ENCODE data around the gene GFOD1.
"Not testable (repeated sequence)": the region's sequence is repeated elsewhere in the genome, so short reads cannot be mapped to it uniquely, and the experiment has no call there.

GFOD1 gene

GRCh38 chr6:13348334-13349113 lies 138.9 kb downstream of the GFOD1 start:
- DNase-seq: no peak

GRCh38 chr6:13346245-13346644 lies 141.2 kb downstream of the GFOD1 start:
- DNase-seq: no peak

GRCh38 chr6:13342414-13343019 lies 144.9 kb downstream of the GFOD1 start:
- no peak for DNase-seq

- no peak for DNase-seq
Measured at GRCh38 chr6:13339863-13340630, 147.4 kb downstream of the GFOD1 start.

GRCh38 chr6:13338038-13338437 lies 149.4 kb downstream of the GFOD1 start:
- DNase-seq: no peak

- peak; percentile 59 for DNase-seq
Measured at GRCh38 chr6:13336553-13336952, 150.8 kb downstream of the GFOD1 start.

- no peak for DNase-seq
Measured at GRCh38 chr6:13334953-13335352, 152.4 kb downstream of the GFOD1 start.

- DNase-seq: no peak
Measured at GRCh38 chr6:13332349-13332706, 155.1 kb downstream of the GFOD1 start.

GRCh38 chr6:13331516-13332348 lies 155.7 kb downstream of the GFOD1 start:
- no peak for DNase-seq

- no peak for DNase-seq
Measured at GRCh38 chr6:13328875-13329183, 158.6 kb downstream of the GFOD1 start.

GRCh38 chr6:13328076-13328874 lies 159.1 kb downstream of the GFOD1 start, which contains the start of gene TBC1D7:
Gene TBC1D7 (minus strand): TSS chr6:13328537. CDS start chr6:13326898, 1,639 bp downstream.
- DNase-seq: peak; percentile 91

GRCh38 chr6:13327691-13328075 lies 159.7 kb downstream of the GFOD1 start:
- no peak for DNase-seq

GRCh38 chr6:13326031-13326586 lies 161.3 kb downstream of the GFOD1 start:
- DNase-seq: not testable (repeated sequence)

- DNase-seq: no peak
Measured at GRCh38 chr6:13319891-13320564, 167.4 kb downstream of the GFOD1 start.

GRCh38 chr6:13318821-13319220 lies 168.6 kb downstream of the GFOD1 start:
- no peak for DNase-seq

- no peak for DNase-seq
Measured at GRCh38 chr6:13315896-13316295, 171.5 kb downstream of the GFOD1 start.

GRCh38 chr6:13314806-13315205 lies 172.6 kb downstream of the GFOD1 start:
- no peak for DNase-seq

GRCh38 chr6:13311155-13311554 lies 176.2 kb downstream of the GFOD1 start:
- no peak for DNase-seq

- no peak for DNase-seq
Measured at GRCh38 chr6:13308332-13308731, 179.1 kb downstream of the GFOD1 start.

All from activated gamma-delta T cell treated with Interleukin-2 at 50 U/mL for 16 hours (primary cell).